ENCODE results near the gene NECTIN3. TPM values are rescaled to one million over a fixed set of nuclear protein-coding genes. Genes with fewer than 3 reads are reported as not detected.

The NECTIN3 gene
- polyA plus RNA-seq, 3 donors: not detected

DNA sequence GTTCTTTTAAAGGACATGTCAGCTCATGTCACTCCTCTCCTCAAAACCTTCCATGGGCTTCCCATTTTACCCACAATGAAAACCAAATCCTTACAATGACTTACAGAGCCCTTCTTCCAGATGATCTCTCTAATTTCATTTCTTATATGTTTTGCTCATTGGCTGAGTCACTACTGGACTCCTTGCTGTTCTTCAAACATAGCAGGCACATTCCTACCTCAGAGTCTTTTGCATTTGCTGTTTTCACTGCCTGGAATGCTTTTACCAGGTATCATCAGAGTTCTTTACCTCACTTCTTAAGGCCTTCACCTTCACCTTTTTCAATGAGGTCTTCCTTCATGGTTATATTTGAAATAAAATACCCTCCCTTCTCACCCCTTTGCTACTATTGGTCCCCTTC is 57.3 kb downstream of the NECTIN3 start:
- H3K27me3 Mint-ChIP-seq (ENCODE audit: low read depth in 3 of 3): peaks cover 0 to 3% (median 2%) of the 10 kb centered on the region in 3 donors

DNA sequence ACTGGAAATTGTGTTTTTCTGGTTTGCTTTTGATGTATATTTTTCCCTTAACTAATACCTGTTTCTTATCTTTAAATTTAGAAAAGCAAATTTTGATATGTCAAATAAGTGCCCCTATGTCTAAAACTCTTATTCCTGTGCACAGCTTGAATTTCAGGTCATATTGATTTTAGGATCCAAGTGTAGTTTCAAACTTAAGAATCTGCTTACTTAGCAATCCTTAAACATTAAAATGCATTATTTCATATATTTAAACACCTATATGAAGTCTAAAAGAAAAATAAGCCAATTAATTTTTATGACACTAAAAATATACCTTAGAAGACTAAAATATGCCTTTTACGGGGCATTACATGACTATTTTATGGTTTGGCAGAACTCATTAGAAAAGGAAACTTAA is 59.2 kb downstream of the NECTIN3 start:
- no peak overlapping the region for H3K27ac Mint-ChIP-seq
- WGBS (ENCODE audit: insufficient coverage): no CpG with 5 or more reads among the region's 1 CpG
- no peaks in the 10 kb centered on the region for H3K36me3 ChIP-seq (replicated peaks in 1 of 2; ENCODE audit: control insufficient read depth in 1 of 2, insufficient read depth in 2 of 2, low read length in 2 of 2)

More for the DNA sequence above, 57.3 kb downstream of the NECTIN3 start:
- Histone ChIP-seq H3K4me3 (replicated peaks in 1 of 3; ENCODE audit: low read depth in 2 of 3, low read length in 3 of 3) (no peak overlapping the region), H2AFZ (ENCODE audit: insufficient read depth, low read depth, low read length, poor library complexity, severe bottlenecking) (no peak overlapping the region), H3K79me2 (ENCODE audit: insufficient read depth, low read length) (no peaks in the 10 kb centered on the region), H3K4me1 (ENCODE audit: control insufficient read depth in 1 of 2, insufficient read depth in 2 of 2, low read length in 2 of 2) (no peaks in the 10 kb centered on the region), H3K27me3 (ENCODE audit: control insufficient read depth in 2 of 2, insufficient read depth in 2 of 2, low read length in 2 of 2) (no peaks in the 10 kb centered on the region), H3K9ac (ENCODE audit: insufficient read depth, low read length, poor library complexity, severe bottlenecking) (no peak overlapping the region), H3K36me3 (replicated peaks in 1 of 2; ENCODE audit: control insufficient read depth in 1 of 2, insufficient read depth in 2 of 2, low read length in 2 of 2) (no peaks in the 10 kb centered on the region), H3K9me3 (replicated peaks in 1 of 2; ENCODE audit: control insufficient read depth in 1 of 2, insufficient read depth in 1 of 2, low read length in 2 of 2) (no peaks in the 10 kb centered on the region), H4K20me1 (ENCODE audit: insufficient read depth, low read length) (no peaks in the 10 kb centered on the region), H3K4me2 (replicated peaks; ENCODE audit: extremely low read depth, low read length, poor library complexity, severe bottlenecking) (no peak overlapping the region), H3K27ac (ENCODE audit: low read depth in 1 of 2, low read length in 2 of 2) (no peak overlapping the region)
- intact Hi-C loops (cut with micrococcal nuclease): no loop called here
- TF ChIP-seq, protein P1, sequence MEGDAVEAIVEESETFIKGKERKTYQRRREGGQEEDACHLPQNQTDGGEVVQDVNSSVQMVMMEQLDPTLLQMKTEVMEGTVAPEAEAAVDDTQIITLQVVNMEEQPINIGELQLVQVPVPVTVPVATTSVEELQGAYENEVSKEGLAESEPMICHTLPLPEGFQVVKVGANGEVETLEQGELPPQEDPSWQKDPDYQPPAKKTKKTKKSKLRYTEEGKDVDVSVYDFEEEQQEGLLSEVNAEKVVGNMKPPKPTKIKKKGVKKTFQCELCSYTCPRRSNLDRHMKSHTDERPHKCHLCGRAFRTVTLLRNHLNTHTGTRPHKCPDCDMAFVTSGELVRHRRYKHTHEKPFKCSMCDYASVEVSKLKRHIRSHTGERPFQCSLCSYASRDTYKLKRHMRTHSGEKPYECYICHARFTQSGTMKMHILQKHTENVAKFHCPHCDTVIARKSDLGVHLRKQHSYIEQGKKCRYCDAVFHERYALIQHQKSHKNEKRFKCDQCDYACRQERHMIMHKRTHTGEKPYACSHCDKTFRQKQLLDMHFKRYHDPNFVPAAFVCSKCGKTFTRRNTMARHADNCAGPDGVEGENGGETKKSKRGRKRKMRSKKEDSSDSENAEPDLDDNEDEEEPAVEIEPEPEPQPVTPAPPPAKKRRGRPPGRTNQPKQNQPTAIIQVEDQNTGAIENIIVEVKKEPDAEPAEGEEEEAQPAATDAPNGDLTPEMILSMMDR (IDR thresholded peaks at IDR 0.05): no peak
- Mint-ChIP-seq H3K4me3 (no peak overlapping the region), H3K27ac (no peak overlapping the region), H3K4me1 (no peaks in the 10 kb centered on the region), H3K9me3 (peaks cover 0 to 2% (median 0%) of the 10 kb centered on the region in 7 donors), H3K36me3 (no peaks in the 10 kb centered on the region)
- DNase-seq: no peak

More for the DNA sequence above, 59.2 kb downstream of the NECTIN3 start:
- H3K27me3 Mint-ChIP-seq (ENCODE audit: low read depth in 3 of 3): peaks cover 0 to 3% (median 2%) of the 10 kb centered on the region in 3 donors
- no peaks in the 10 kb centered on the region for H4K20me1 ChIP-seq (ENCODE audit: insufficient read depth, low read length)
- no peak overlapping the region for H3K27ac ChIP-seq (ENCODE audit: low read depth in 1 of 2, low read length in 2 of 2)
- intact Hi-C loops (cut with micrococcal nuclease): no loop called here
- no peaks in the 10 kb centered on the region for H3K36me3 Mint-ChIP-seq
- no peak overlapping the region for H3K4me3 Mint-ChIP-seq
- H2AFZ ChIP-seq (ENCODE audit: insufficient read depth, low read depth, low read length, poor library complexity, severe bottlenecking): no peak overlapping the region
- H3K4me3 ChIP-seq (replicated peaks in 1 of 3; ENCODE audit: low read depth in 2 of 3, low read length in 3 of 3): no peak overlapping the region
- H3K79me2 ChIP-seq (ENCODE audit: insufficient read depth, low read length): no peaks in the 10 kb centered on the region
- no peaks in the 10 kb centered on the region for H3K4me1 Mint-ChIP-seq
- DNase-seq: no peak
- no peak overlapping the region for H3K4me2 ChIP-seq (replicated peaks; ENCODE audit: extremely low read depth, low read length, poor library complexity, severe bottlenecking)
- TF ChIP-seq, protein P1 (IDR thresholded peaks at IDR 0.05): no peak
- no peaks in the 10 kb centered on the region for H3K4me1 ChIP-seq (ENCODE audit: control insufficient read depth in 1 of 2, insufficient read depth in 2 of 2, low read length in 2 of 2)
- peaks cover 0 to 2% (median 0%) of the 10 kb centered on the region in 7 donors for H3K9me3 Mint-ChIP-seq
- no peaks in the 10 kb centered on the region for H3K9me3 ChIP-seq (replicated peaks in 1 of 2; ENCODE audit: control insufficient read depth in 1 of 2, insufficient read depth in 1 of 2, low read length in 2 of 2)
- H3K27me3 ChIP-seq (ENCODE audit: control insufficient read depth in 2 of 2, insufficient read depth in 2 of 2, low read length in 2 of 2): no peaks in the 10 kb centered on the region
- H3K9ac ChIP-seq (ENCODE audit: insufficient read depth, low read length, poor library complexity, severe bottlenecking): no peak overlapping the region

All from CD14-positive monocyte (primary cell).